H1 (cell line): ENCODE results near the gene ARMC3. TPM values are rescaled to one million over a fixed set of nuclear protein-coding genes. Genes with fewer than 3 reads are reported as not detected.
"Not testable (repeated sequence)": the region's sequence is repeated elsewhere in the genome, so short reads cannot be mapped to it uniquely, and the experiment has no call there.

ENCODE experiments used
- CTCF ChIA-PET: fragments of 300-600 bp; sonication (Branson Sonifier 250); formaldehyde crosslinking; loops from one replicate; lab custom pipeline; 2021; ENCODE audit not compliant: partially characterized antibody; lab: Charles Lee
- POLR2A ChIA-PET: fragments of 300-600 bp; sonication (Branson Sonifier 250); formaldehyde crosslinking; loops from one replicate; lab custom pipeline; 2021; ENCODE audit warnings: inconsistent platforms; ENCODE audit not compliant: partially characterized antibody; lab: Charles Lee
- DNase-seq, 2 experiments: peaks; one replicate each; pipeline versions ENCODE4 v3.0.0 to v3.0.0-alpha.2; 2010 to 2022; ENCODE audit warnings: low spot score in 2 of 2, low read depth in 1 of 2, mixed read lengths in 1 of 2
- FAIRE-seq: peaks from 2 replicates; lab custom pipeline; 2011; peaks lifted over from hg19 to GRCh38; lab: Jason Lieb, UNC
- H2AFZ ChIP-seq: 2 replicates; pipeline ENCODE4 v1.8.1; 2012; ENCODE audit warnings: low read length, inconsistent platforms
- H2AK5ac ChIP-seq: 2 replicates; pipeline ENCODE4 v1.6.1; 2013; ENCODE audit warnings: low read depth, low read length
- H2BK120ac ChIP-seq: replicated peaks from 2 replicates; pipeline ENCODE3; 2013; ENCODE audit warnings: low read depth, low read length, inconsistent platforms
- H2BK12ac ChIP-seq: 2 replicates; pipeline ENCODE4 v1.6.1; 2013; ENCODE audit warnings: low read depth, low read length
- H2BK15ac ChIP-seq: 2 replicates; pipeline ENCODE4 v1.6.1; 2013; ENCODE audit warnings: low read length
- H2BK20ac ChIP-seq: 2 replicates; pipeline ENCODE4 v1.6.1; 2013; ENCODE audit warnings: low read length
- H2BK5ac ChIP-seq: 2 replicates; pipeline ENCODE4 v1.6.1; 2013; ENCODE audit warnings: low read depth, low read length
- H3K14ac ChIP-seq: 2 replicates; pipeline ENCODE4 v1.6.1; 2013; ENCODE audit warnings: inconsistent platforms; ENCODE audit not compliant: insufficient read length
- H3K18ac ChIP-seq: 2 replicates; pipeline ENCODE4 v1.6.1; 2013; ENCODE audit warnings: low read length; ENCODE audit errors: extremely low read depth
- H3K23ac ChIP-seq: 2 replicates; pipeline ENCODE4 v1.6.1; 2013; ENCODE audit warnings: inconsistent platforms; ENCODE audit not compliant: insufficient read length
- H3K23me2 ChIP-seq: 2 replicates; pipeline ENCODE4 v1.6.1; 2013; ENCODE audit warnings: low read depth, low read length
- H3K27ac ChIP-seq: 2 replicates; pipeline ENCODE4 v1.6.1; 2011; ENCODE audit warnings: low read depth, low read length, inconsistent platforms
- H3K27me3 ChIP-seq, 4 experiments: replicated peaks in 1 of 4; 1 replicate in 1 of 4; 2 replicates in 3 of 4; pipeline versions ENCODE4 v1.6.1 to v1.8.1; 2011 to 2013; ENCODE audit warnings: low read length in 3 of 4, mild to moderate bottlenecking in 3 of 4, inconsistent platforms in 2 of 4, mixed read lengths in 2 of 4, moderate library complexity in 1 of 4; ENCODE audit not compliant: control insufficient read depth in 3 of 4, insufficient read depth in 3 of 4; ENCODE audit errors: extremely low read depth in 1 of 4
- H3K36me3 ChIP-seq, 4 experiments: 2 replicates each; pipeline versions ENCODE4 v1.6.1 to v1.8.1; 2011 to 2013; ENCODE audit warnings: mild to moderate bottlenecking in 4 of 4, low read length in 3 of 4, moderate library complexity in 2 of 4, control low read depth in 1 of 4, inconsistent platforms in 1 of 4; ENCODE audit not compliant: insufficient read depth in 4 of 4, control insufficient read depth in 2 of 4
- H3K4ac ChIP-seq: replicated peaks from 2 replicates; pipeline ENCODE3; 2013; ENCODE audit warnings: low read length, low read depth, mixed read lengths, inconsistent platforms; ENCODE audit not compliant: insufficient read length
- H3K4me1 ChIP-seq, 4 experiments: replicated peaks in 1 of 4; 1 replicate in 1 of 4; 2 replicates in 3 of 4; pipeline versions ENCODE4 v1.6.1 to v1.8.1; 2011 to 2013; ENCODE audit warnings: low read length in 3 of 4, inconsistent platforms in 2 of 4, mixed read lengths in 1 of 4; ENCODE audit not compliant: insufficient read depth in 4 of 4, control insufficient read depth in 3 of 4
- H3K4me2 ChIP-seq, 2 experiments: 2 replicates each; pipeline versions ENCODE4 v1.6.1 to v1.8.1; 2011 to 2013; ENCODE audit warnings: low read depth in 2 of 2, low read length in 2 of 2, control low read depth in 1 of 2, inconsistent platforms in 1 of 2, mild to moderate bottlenecking in 1 of 2; ENCODE audit not compliant: insufficient read depth in 1 of 2
- H3K4me3 ChIP-seq, 4 experiments: fragments of 200-600, 300-600 bp in 1 of 4; sonication (generic), shearing (Covaris generic), sonication (Bioruptor Twin) in 1 of 4; 2 replicates each; pipeline versions ENCODE4 v1.5.1 to v1.8.1; 2011 to 2016; ENCODE audit warnings: low read length in 4 of 4, low read depth in 3 of 4, control low read depth in 2 of 4, inconsistent platforms in 2 of 4, mild to moderate bottlenecking in 2 of 4, mixed read lengths in 1 of 4, moderate library complexity in 1 of 4; ENCODE audit not compliant: insufficient read depth in 2 of 4; ENCODE audit errors: extremely low read depth in 1 of 4
- H3K56ac ChIP-seq: replicated peaks from 2 replicates; pipeline ENCODE3; 2013; ENCODE audit warnings: low read depth, mild to moderate bottlenecking, mixed read lengths, low read length, inconsistent platforms; ENCODE audit not compliant: insufficient read length
- H3K79me1 ChIP-seq: 2 replicates; pipeline ENCODE4 v1.6.1; 2013; ENCODE audit warnings: low read depth, low read length, control low read depth
- H3K79me2 ChIP-seq, 2 experiments: 2 replicates each; pipeline versions ENCODE4 v1.6.1 to v1.8.1; 2012 to 2013; ENCODE audit warnings: low read length in 2 of 2, mild to moderate bottlenecking in 2 of 2, inconsistent platforms in 1 of 2; ENCODE audit not compliant: insufficient read depth in 2 of 2, control insufficient read depth in 1 of 2
- H3K9ac ChIP-seq, 4 experiments: replicated peaks in 1 of 4; 1 replicate in 1 of 4; 2 replicates in 3 of 4; pipeline versions ENCODE4 v1.6.1 to v1.8.1; 2011 to 2013; ENCODE audit warnings: low read depth in 3 of 4, low read length in 3 of 4, control low read depth in 2 of 4, mild to moderate bottlenecking in 2 of 4, moderate library complexity in 2 of 4, inconsistent platforms in 1 of 4; ENCODE audit errors: extremely low read depth in 1 of 4
- H3K9me3 ChIP-seq, 2 experiments: 2 replicates each; pipeline versions ENCODE4 v1.6.1 to v1.8.1; 2012 to 2013; ENCODE audit warnings: mild to moderate bottlenecking in 2 of 2, moderate library complexity in 2 of 2, control low read depth in 1 of 2, inconsistent platforms in 1 of 2, low read depth in 1 of 2, low read length in 1 of 2, mixed read lengths in 1 of 2; ENCODE audit not compliant: insufficient read depth in 2 of 2
- H4K20me1 ChIP-seq, 2 experiments: replicated peaks in 1 of 2; 2 replicates each; pipeline versions ENCODE3 to v1.8.1; 2011 to 2013; ENCODE audit warnings: inconsistent platforms in 2 of 2, low read length in 2 of 2, mild to moderate bottlenecking in 1 of 2; ENCODE audit not compliant: insufficient read depth in 2 of 2, control insufficient read depth in 1 of 2
- H4K5ac ChIP-seq: 2 replicates; pipeline ENCODE4 v1.6.1; 2013; ENCODE audit warnings: low read length, low read depth, mixed read lengths, inconsistent platforms; ENCODE audit not compliant: insufficient read length
- H4K8ac ChIP-seq: 2 replicates; pipeline ENCODE4 v1.8.0; 2013; ENCODE audit warnings: mild to moderate bottlenecking, moderate library complexity, low read length, inconsistent platforms; ENCODE audit not compliant: insufficient read depth; ENCODE audit errors: extremely low read depth
- H4K91ac ChIP-seq: replicated peaks from 2 replicates; pipeline ENCODE3; 2013; ENCODE audit warnings: low read length, mixed read lengths, inconsistent platforms; ENCODE audit not compliant: insufficient read length
- WGBS, 2 experiments: shearing (Covaris generic) in 1 of 2; methylation state at CpG; one replicate each; pipeline versions ENCODE4 v1.1.6 to v1.1.7; 2013 to 2015; ENCODE audit warnings: low lambda C conversion rate in 2 of 2, mixed read lengths in 2 of 2, inconsistent platforms in 1 of 2, low coverage in 1 of 2, missing lambda C conversion rate in 1 of 2; ENCODE audit not compliant: insufficient replicate concordance in 2 of 2, insufficient coverage in 1 of 2, insufficient read length in 1 of 2; ENCODE audit errors: extremely low coverage in 1 of 2, missing lambda C conversion rate in 1 of 2; 5-methylcytosine and 5-hydroxymethylcytosine counted together
- polyA plus RNA-seq, 7 experiments: library from polyadenylated mRNA; depleted of rRNA in 3 of 7; stranded (reverse) in 5 of 7; unstranded in 2 of 7; fragments of >200 nt in 5 of 7; fragments of 200-250 nt in 2 of 7; gene quantifications; 1 replicate in 5 of 7; 2 replicates in 1 of 7; 4 replicates in 1 of 7; pipeline versions ENCODE4 v1.2.1 to v1.2.3, GENCODE V29; 2011 to 2013; ENCODE audit warnings: missing spikeins in 2 of 7, mixed read lengths in 2 of 7
- total RNA-seq: library from RNA; stranded (reverse); fragmentation: NEBNext Ultra II Directional; extraction: Animal tissue kit (Norgen Biotek cat#: 25700); gene quantifications from 2 replicates; pipeline ENCODE4 v1.2.1, GENCODE V29; 2021

Gene ARMC3
- total and polyA plus RNA-seq, 2 of the 8 experiments (the other 6 are each of a cell fraction or from before 2014, with no cell fraction given), result 0.15 TPM

DNA sequence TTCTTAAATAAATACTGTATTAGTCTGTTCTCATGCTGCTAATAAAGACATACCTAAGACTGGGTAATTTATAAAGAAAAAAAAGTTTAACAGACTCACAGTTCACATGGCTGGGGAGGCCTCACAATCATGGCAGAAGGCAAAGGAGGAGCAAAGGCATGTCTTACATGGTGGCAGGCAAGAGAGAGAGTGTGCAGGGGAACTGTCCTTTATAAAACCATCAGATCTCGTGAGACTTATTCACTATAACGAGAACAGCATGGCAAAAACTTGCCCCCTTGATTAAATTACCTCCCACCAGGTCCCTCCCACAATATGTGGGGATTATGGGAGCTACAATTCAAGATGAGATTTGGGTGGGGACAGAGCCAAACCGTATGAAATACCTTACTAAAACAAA is 25.7 kb upstream of the ARMC3 start:
- POLR2A ChIA-PET, H4K20me1 ChIP-seq, DNase-seq: not testable (repeated sequence)

More for the DNA sequence above, 25.7 kb upstream of the ARMC3 start:
- not testable (repeated sequence) for H3K56ac ChIP-seq, FAIRE-seq, H3K79me1 ChIP-seq, H3K27me3 ChIP-seq, H4K5ac ChIP-seq, H2BK5ac ChIP-seq, H3K4me2 ChIP-seq, H3K23me2 ChIP-seq, H2AK5ac ChIP-seq, H2BK12ac ChIP-seq, H2AFZ ChIP-seq, H4K91ac ChIP-seq, H3K4me3 ChIP-seq, H3K36me3 ChIP-seq, H3K9ac ChIP-seq, H3K4me1 ChIP-seq, H2BK15ac ChIP-seq, H3K23ac ChIP-seq, H3K79me2 ChIP-seq, H2BK120ac ChIP-seq, H2BK20ac ChIP-seq, H3K27ac ChIP-seq, H3K14ac ChIP-seq, H3K4ac ChIP-seq, H3K18ac ChIP-seq, H4K8ac ChIP-seq
- CTCF ChIA-PET, result interaction anchor here (0.5 kb wide), 1 partner anchor 909 kb away, joined by 3 read pairs; no protein-coding TSS in a partner anchor
- H3K9me3 ChIP-seq, result peaks cover 5 to 11% of the 10 kb centered on the region in 2 experiments; a peak in 2 of 4 replicates
- 92% methylated on average over 3 of the region's 3 CpGs; no CpG with 5 or more reads in 1 of the 2 experiments for WGBS, 2 experiments
